T follicular helper cell (primary cell): ENCODE measurements around the gene GALC.

ENCODE experiments used
- DNase-seq: peaks from one replicate; pipeline ENCODE4 v3.0.0-alpha.2; 2020; ENCODE audit warnings: low read depth

GALC gene

DNA sequence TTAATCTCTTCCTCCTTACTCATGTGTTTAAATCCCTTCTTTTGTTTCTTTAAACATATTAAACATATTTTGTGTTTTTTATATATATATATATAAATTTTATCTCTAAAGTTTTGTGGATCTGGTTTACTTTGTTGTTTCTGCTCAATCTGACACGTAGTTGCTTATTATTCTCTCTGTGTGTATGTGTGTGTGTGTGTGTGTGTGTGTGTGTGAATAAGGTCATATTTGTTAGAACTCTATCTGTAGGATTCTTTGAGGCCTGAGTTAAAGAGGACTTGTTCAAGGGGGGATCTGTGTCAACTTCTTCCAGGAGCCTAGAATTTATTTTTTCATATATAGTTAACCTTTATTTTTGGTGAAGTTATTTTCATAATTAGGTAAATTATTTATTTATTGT lies 14.6 kb upstream of the GALC start:
- no peak for DNase-seq

GRCh38 chr14:88005978-88006851 lies 13.2 kb upstream of the GALC start:
- peak; percentile 52 for DNase-seq

GRCh38 chr14:88005050-88005481 lies 12.1 kb upstream of the GALC start, which contains the start of gene GPR65:
TSS of gene GPR65 (plus strand) at chr14:88005135. CDS start at chr14:88010848, 5,713 bp downstream.
- DNase-seq: peak; percentile 19

GRCh38 chr14:88004506-88005036 lies 11.6 kb upstream of the GALC start:
- DNase-seq: no peak

GRCh38 chr14:88003425-88003824 lies 10.4 kb upstream of the GALC start:
- no peak for DNase-seq

DNA sequence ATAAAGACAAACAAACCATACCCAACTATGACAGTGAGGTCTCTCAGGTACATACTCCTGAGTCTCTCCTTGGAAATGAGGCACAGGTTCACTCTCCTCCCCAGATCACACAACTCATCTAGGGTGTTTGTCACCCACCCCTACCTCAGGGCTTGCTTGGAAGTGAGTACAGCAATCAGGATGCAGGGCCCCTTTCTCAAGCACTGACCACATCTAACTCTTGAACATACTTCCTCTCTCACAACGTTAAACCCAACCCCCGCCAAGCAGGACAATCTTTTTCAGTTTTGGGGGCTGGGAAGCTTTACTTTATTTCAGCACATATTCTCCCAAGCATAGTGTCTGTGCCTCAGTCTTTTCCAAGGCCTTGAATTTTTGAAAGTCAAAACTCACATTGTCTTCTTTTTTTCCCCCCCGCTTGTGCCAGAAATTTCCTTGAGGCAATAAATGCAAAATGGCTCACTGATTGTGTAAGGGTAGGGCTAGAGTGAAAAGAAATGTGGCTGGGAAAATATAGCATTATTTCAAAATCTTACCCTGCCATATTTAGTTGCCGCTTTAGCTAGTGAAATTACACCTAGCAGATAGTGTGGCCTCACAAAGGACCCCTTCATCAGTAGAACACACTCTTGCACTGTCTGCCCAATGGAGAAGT lies 9.6 kb upstream of the GALC start:
- DNase-seq: no peak

DNA sequence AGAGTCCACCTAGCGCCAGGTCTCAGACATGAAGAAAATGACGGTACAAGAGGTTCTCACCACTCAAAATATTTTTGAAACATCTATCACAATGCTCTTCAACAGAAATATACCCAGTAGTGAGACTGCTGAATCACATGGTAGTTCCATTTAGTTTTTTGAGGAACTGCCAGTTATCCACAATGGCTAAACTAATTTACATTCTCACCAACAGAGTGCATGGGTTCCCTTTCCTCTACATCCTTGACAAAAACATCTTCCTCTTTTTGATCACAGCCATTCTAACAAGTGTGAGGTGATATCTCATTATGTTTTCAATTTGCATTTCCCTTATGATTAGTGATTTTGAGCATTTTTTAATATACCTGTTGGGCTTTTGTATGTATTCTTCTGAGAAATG lies 6.3 kb upstream of the GALC start:
- no peak for DNase-seq

DNA sequence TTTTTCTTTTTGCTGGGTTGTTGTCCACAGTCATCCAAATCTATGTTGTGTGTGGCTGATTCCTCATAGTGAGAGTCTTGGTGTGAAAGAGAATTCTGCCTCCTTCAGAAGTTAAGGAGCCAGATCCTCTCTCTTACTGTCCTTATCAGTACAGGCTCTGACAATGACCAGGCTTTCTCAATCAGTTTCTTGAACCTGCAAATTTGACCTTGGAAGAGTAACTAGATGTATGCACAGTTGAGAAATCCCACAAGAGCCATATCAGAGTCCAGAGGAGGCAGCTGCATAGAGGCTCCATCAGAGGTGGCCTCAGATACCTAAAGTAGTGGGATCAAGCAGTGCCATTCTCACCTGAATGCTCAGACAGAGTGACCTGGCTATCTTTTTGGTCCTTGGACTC lies 5.5 kb upstream of the GALC start:
- no peak for DNase-seq

- no peak for DNase-seq
Observed at GRCh38 chr14:87996291-87996592, 3.3 kb upstream of the GALC start.

- no peak for DNase-seq
Observed at GRCh38 chr14:87995500-87996290, 2.7 kb upstream of the GALC start.

GRCh38 chr14:87994974-87995373 lies 2.0 kb upstream of the GALC start:
- no peak for DNase-seq

DNA sequence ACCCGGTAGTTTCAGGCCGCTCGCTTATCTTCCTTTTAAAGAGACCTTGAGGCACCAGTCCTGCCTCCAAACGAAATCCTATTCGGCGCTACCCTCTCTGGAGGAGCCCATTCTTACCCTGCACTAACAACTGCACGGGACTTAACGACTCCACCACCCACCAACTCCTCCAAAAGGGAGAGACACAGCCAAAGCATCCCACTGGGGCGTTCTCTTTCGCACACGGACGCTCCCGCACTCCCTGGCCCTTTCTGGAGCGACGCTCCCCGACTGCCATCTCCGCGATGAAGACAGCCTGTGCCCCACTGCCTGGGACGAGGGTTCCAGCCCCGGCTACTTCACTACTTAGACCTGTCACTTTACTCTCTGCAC lies 650 bp downstream of the GALC start:
- DNase-seq: no peak

- no peak for DNase-seq
Observed at GRCh38 chr14:87990682-87991081, 2.3 kb downstream of the GALC start.

- no peak for DNase-seq
Observed at GRCh38 chr14:87989956-87990299, 3.1 kb downstream of the GALC start.

- DNase-seq: no peak
Observed at GRCh38 chr14:87989221-87989955, 3.6 kb downstream of the GALC start.

DNA sequence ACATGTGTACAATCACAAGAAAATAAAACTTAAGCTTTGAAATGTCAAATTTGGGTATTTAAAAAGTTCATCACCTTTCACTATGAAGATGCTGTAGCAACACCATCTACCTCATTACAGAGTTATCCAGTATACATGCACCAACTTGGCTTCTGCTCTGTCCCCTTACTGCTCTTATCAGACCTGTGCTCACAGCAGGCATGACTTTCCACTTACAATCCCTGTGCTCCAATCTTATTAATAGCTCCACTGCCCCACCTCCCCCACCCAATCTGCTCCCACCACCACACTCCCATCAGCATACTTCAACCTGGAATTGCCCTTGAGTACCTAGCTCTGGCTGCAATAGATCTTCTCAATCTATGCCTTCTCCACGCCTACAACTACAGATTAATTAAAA lies 13.3 kb downstream of the GALC start:
- DNase-seq: no peak

DNA sequence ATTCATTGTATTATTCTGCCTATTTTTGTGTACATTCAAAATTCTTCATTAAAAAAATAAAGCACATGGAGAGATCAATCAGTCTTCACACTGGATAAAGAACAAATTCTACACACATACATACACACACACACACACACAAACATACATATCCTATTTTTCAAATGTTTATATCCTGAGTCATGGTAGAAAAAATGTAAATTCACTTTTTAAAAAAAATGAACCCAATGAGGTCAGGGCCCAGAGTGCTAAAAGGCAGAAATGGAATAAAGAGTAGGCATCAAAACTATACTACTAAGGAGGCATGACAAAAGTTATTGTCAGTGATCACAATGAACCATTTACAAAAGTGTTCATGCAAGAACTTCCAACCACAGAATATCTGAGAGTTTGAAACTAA lies 17.3 kb downstream of the GALC start:
- DNase-seq: no peak

- DNase-seq: no peak
Observed at GRCh38 chr14:87971010-87971409, 22.0 kb downstream of the GALC start.

- DNase-seq: no peak
Observed at GRCh38 chr14:87967496-87967895, 25.5 kb downstream of the GALC start.

DNA sequence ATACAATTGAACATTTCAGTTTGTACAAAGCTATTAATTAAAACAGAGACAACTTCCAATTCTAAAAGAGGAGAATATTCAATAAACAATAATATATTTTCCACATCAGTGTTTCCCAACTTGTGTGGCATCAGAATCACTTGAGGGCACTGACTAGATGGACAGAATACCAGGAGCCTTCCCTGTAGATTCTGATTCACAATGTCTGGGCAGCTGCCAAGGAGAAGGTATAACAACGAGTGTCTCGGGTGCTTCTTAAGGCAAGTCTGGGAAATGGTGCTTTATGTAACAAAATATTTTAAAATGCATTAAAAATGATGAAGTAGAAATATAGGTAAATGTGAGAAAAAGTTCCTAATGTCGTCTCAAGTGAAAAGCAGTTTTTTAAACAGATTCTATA lies 26.2 kb downstream of the GALC start:
- no peak for DNase-seq

- no peak for DNase-seq
Observed at GRCh38 chr14:87961246-87961645, 31.7 kb downstream of the GALC start.
